Measurements from ENCODE around the gene KLF11.
"Not testable (repeated sequence)": the region's sequence is repeated elsewhere in the genome, so short reads cannot be mapped to it uniquely, and the experiment has no call there.

Gene KLF11

GRCh38 chr2:10085043-10085667 is 41.8 kb downstream of the KLF11 start:
- DNase-seq (ENCODE audit: low read depth): no peak

GRCh38 chr2:10085668-10086059 is 42.3 kb downstream of the KLF11 start:
- DNase-seq (ENCODE audit: low read depth): no peak

DNA sequence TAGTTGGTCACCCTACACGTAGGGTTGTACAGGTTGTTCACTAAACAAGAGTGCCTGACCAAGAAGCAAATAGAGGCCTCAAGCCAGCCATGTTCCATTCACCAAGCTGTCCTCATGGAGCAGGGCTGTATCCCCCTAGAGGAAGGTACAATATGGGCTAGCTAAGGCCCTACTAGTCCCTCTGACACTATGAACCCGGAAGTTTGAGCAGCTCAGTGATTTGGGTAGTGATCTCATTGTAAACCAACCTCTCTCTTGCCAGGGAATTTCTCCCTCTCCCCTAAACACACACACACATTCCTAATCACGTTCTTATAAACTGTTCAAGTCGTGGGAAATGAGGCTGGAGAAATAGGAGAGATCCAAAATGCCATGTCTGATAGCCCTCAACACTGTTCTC is 43.6 kb downstream of the KLF11 start:
- DNase-seq (ENCODE audit: low read depth): no peak

DNA sequence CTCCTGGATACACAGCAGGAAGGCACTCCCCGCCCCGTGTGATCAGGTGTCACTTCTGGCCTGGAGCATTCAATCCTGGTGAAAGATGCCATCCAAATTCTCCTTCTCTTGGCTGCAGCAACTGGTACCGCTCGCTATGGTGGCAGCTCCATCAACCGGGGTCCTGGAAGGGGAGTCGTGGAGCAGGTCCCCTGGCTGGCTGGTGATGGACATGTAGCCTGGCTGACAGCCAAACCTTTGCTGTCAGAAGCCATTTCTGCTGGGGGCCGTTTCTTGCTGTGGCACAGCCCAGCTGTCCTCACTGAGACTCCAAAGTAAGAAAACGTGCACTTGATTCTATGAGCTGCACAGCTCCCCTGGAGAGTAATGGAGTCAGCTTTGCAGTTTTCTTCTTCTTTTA is 44.0 kb downstream of the KLF11 start:
- DNase-seq (ENCODE audit: low read depth): no peak

GRCh38 chr2:10089565-10090190 is 46.3 kb downstream of the KLF11 start:
- DNase-seq (ENCODE audit: low read depth): no peak

DNA sequence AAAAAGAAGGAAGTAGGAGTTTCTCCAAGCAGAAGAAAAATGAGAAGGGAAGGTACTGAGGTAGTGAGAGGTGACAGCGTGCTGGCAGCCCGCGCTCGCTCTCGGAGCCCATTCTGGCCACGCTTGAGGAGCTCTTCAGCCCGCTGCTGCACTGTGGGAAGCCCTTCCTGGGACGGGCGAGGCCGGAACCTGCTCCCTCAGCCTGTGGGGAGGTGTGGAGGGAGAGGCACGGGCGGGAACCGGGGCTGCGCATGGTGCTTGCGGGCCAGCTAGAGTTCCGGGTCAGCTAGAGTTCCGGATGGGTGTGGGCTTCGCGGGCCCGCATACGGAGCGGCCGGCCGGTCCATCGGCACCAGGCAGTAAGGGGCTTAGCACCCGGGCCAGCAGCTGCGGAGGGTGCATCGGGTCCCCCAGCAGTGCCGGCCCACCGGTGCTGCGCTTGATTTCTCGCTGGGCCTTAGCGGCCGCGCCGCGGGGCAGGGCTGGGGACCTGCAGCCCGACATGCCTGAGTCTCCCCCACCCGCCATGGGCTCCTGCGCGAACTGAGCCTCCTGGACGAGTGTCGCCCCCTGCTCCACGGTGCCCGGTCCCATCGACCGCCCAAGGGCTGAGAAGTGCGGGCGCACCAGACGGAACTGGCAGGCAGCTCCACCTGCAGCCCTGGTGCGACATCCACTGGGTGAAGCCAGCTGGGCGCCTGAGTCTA is 48.0 kb downstream of the KLF11 start:
- no peak for DNase-seq (ENCODE audit: low read depth)

- not testable (repeated sequence) for DNase-seq (ENCODE audit: low read depth)
Observed at GRCh38 chr2:10091889-10092244, 48.5 kb downstream of the KLF11 start.

- no peak for DNase-seq (ENCODE audit: low read depth)
Observed at GRCh38 chr2:10094271-10094814, 51.0 kb downstream of the KLF11 start.

- no peak for DNase-seq (ENCODE audit: low read depth)
Observed at GRCh38 chr2:10095175-10095574, 51.8 kb downstream of the KLF11 start.

- no peak for DNase-seq (ENCODE audit: low read depth)
Observed at GRCh38 chr2:10096641-10097040, 53.3 kb downstream of the KLF11 start.

GRCh38 chr2:10097352-10098148 is 54.2 kb downstream of the KLF11 start:
- DNase-seq (ENCODE audit: low read depth): no peak

DNA sequence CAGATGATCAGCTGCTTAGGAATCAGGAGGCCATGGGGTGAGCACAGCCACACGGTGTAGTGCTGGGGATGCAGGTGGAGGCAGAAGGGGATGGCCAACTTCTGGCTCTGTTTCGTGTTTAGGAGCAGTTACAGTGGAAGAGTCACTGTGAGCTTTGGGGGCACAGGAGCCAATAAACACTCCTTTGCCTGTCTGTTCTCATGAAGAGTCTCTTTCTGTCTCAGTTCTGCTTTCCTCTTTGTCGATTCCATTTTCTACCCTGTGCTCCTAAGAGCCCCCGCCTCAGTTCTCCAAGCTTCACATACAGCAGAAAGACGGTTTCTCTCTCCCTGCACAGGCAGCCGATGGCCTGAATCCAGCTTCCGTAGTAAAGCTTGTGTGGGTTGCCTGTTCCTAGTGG is 58.1 kb downstream of the KLF11 start:
- no peak for DNase-seq (ENCODE audit: low read depth)

DNA sequence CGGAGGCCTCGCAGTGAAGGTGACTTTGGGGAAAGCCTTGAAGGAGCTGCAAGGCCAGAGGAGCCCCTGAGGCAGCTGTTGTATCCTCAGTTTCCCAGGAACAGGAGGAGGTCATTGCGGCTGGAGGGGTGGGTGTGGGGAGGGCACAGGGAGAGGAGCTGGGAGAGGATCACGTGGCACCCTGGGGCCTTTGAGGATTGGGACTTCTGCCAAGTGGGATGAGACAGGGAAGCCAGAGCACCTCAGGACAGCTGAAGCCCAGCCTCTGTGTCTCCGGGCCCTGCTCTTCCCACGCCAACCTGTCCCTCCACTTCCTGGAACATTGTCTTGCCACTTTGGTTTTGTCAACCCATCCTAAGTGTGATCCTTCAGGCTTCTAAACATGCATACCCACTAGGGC is 59.8 kb downstream of the KLF11 start:
- DNase-seq (ENCODE audit: low read depth): no peak
